HL-60 (cell line): Measurements from ENCODE around the gene JPH3.

Experiments used
- CTCF ChIP-seq: IDR thresholded peaks from one replicate; pipeline ENCODE4 v1.5.1; 2011; ENCODE audit warnings: low read length, control low read depth, inconsistent platforms; ENCODE audit not compliant: insufficient read depth
- GABPA ChIP-seq: IDR thresholded peaks from 2 replicates; pipeline ENCODE4 v1.6.1; 2012; ENCODE audit warnings: low read depth
- POLR2AphosphoS5 ChIP-seq: IDR thresholded peaks from 2 replicates; pipeline ENCODE4 v1.6.1; 2012; ENCODE audit warnings: low read depth
- REST ChIP-seq: IDR thresholded peaks from 2 replicates; pipeline ENCODE4 v1.6.1; 2012; ENCODE audit warnings: low read depth; ENCODE audit not compliant: insufficient replicate concordance

GRCh38 chr16:87608400-87608985 is 6.2 kb downstream of the JPH3 start:
- TF ChIP-seq GABPA: no peak
- TF ChIP-seq POLR2AphosphoS5: no peak
- TF ChIP-seq CTCF: no peak
- TF ChIP-seq REST: peak; percentile 95
